Measurements from ENCODE around the gene PRKN. TPM values are rescaled to one million over a fixed set of nuclear protein-coding genes. Genes with fewer than 3 reads are reported as not detected.
"Not testable (repeated sequence)": the region's sequence is repeated elsewhere in the genome, so short reads cannot be mapped to it uniquely, and the experiment has no call there.

Gene PRKN
- total RNA-seq, 1 experiment from 2014 or later: not detected

GRCh38 chr6:161915456-161915964 lies 812.1 kb downstream of the PRKN start:
- DNase-seq (ENCODE audit: low read depth): no peak

- no peak for DNase-seq (ENCODE audit: low read depth)
These were observed 818.7 kb downstream of the PRKN start for GRCh38 chr6:161908872-161909271.

- no peak for DNase-seq (ENCODE audit: low read depth)
These were observed 821.0 kb downstream of the PRKN start for GRCh38 chr6:161906571-161906970.

- DNase-seq (ENCODE audit: low read depth): no peak
These were observed 823.9 kb downstream of the PRKN start for GRCh38 chr6:161903584-161904212.

GRCh38 chr6:161901740-161902426 lies 825.7 kb downstream of the PRKN start:
- DNase-seq (ENCODE audit: low read depth): no peak

- DNase-seq (ENCODE audit: low read depth): no peak
These were observed 833.1 kb downstream of the PRKN start for GRCh38 chr6:161894436-161894835.

GRCh38 chr6:161891542-161891941 lies 836.0 kb downstream of the PRKN start:
- DNase-seq (ENCODE audit: low read depth): no peak

GRCh38 chr6:161890832-161891297 lies 836.7 kb downstream of the PRKN start:
- DNase-seq (ENCODE audit: low read depth): no peak

- DNase-seq (ENCODE audit: low read depth): no peak
These were observed 837.3 kb downstream of the PRKN start for GRCh38 chr6:161890133-161890831.

- no peak for DNase-seq (ENCODE audit: low read depth)
These were observed 838.2 kb downstream of the PRKN start for GRCh38 chr6:161889324-161889723.

- DNase-seq (ENCODE audit: low read depth): not testable (repeated sequence)
These were observed 841.0 kb downstream of the PRKN start for GRCh38 chr6:161886545-161886944.

GRCh38 chr6:161884782-161885181 lies 842.8 kb downstream of the PRKN start:
- DNase-seq (ENCODE audit: low read depth): no peak

GRCh38 chr6:161882196-161882765 lies 845.3 kb downstream of the PRKN start:
- DNase-seq (ENCODE audit: low read depth): no peak

GRCh38 chr6:161880056-161880455 lies 847.5 kb downstream of the PRKN start:
- no peak for DNase-seq (ENCODE audit: low read depth)

GRCh38 chr6:161876231-161876630 lies 851.3 kb downstream of the PRKN start:
- no peak for DNase-seq (ENCODE audit: low read depth)

GRCh38 chr6:161870236-161870901 lies 857.2 kb downstream of the PRKN start:
- DNase-seq (ENCODE audit: low read depth): no peak

- no peak for DNase-seq (ENCODE audit: low read depth)
These were observed 858.1 kb downstream of the PRKN start for GRCh38 chr6:161869491-161869890.

- no peak for DNase-seq (ENCODE audit: low read depth)
These were observed 861.0 kb downstream of the PRKN start for GRCh38 chr6:161866570-161866969.

GRCh38 chr6:161861061-161861460 lies 866.5 kb downstream of the PRKN start:
- not testable (repeated sequence) for DNase-seq (ENCODE audit: low read depth)

GRCh38 chr6:161853657-161854056 lies 873.9 kb downstream of the PRKN start:
- DNase-seq (ENCODE audit: low read depth): no peak

GRCh38 chr6:161851486-161851885 lies 876.1 kb downstream of the PRKN start:
- DNase-seq (ENCODE audit: low read depth): not testable (repeated sequence)

GRCh38 chr6:161850562-161850961 lies 877.0 kb downstream of the PRKN start:
- no peak for DNase-seq (ENCODE audit: low read depth)
